HG03175 (cell line): ENCODE results near the gene CYP8B1.

Experiments
- ATAC-seq: cut with Tn5 transposase; IDR thresholded peaks from one replicate; pipeline ENCODE4 v1.9.1; 2021; ENCODE audit warnings: mild to moderate bottlenecking, moderate library complexity; ENCODE audit not compliant: unreplicated experiment

CYP8B1 gene, protein sequence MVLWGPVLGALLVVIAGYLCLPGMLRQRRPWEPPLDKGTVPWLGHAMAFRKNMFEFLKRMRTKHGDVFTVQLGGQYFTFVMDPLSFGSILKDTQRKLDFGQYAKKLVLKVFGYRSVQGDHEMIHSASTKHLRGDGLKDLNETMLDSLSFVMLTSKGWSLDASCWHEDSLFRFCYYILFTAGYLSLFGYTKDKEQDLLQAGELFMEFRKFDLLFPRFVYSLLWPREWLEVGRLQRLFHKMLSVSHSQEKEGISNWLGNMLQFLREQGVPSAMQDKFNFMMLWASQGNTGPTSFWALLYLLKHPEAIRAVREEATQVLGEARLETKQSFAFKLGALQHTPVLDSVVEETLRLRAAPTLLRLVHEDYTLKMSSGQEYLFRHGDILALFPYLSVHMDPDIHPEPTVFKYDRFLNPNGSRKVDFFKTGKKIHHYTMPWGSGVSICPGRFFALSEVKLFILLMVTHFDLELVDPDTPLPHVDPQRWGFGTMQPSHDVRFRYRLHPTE

GRCh38 chr3:42875325-42876151 lies at the start of gene CYP8B1:
Gene CYP8B1 (minus strand): TSS chr3:42875879. CDS start chr3:42875816, 63 bp downstream.
- no peak for ATAC-seq

- no peak for ATAC-seq
Measured at GRCh38 chr3:42923606-42924005, 47.9 kb upstream of the CYP8B1 start.

GRCh38 chr3:42914771-42915515 lies 39.3 kb upstream of the CYP8B1 start:
- ATAC-seq: no peak

DNA sequence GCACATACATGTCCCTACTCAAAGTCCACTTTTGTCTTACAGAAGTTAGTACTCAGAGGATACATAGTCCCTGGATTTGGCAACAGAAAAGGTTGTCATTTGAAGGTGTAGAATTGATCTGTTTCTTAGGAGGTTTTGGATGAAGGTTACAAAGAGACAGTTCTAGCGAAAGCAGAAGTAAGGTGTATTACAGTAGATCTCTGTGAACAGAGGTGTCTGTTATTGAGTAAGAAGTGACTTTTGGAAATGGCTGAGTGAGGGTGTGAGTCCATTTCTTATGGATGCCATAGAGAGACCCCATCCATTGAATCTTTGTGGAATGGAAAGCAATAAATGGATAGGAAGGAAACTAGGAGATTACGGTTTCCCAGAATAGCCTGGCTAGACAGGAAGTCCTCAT lies 35.9 kb upstream of the CYP8B1 start:
- no peak for ATAC-seq

GRCh38 chr3:42908675-42909074 lies 33.0 kb upstream of the CYP8B1 start:
- ATAC-seq: no peak

DNA sequence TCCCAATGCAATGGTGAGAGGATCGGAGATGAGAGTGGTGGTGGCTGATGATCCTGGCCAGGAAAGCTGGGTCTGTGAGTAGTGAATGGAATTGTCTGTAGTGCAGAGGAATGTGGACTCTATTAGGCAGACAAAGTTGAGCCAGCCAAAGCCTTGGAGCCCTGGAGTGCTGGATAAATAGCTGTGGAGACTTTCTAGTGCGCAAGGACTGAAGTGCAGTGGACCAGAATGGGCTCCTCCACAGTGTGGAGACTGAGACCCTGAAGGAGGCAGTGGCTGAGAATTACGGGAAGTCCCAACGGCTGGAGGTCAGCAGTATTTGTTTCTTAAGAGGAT lies 31.1 kb upstream of the CYP8B1 start:
- ATAC-seq: no peak

GRCh38 chr3:42906070-42906847 lies 30.6 kb upstream of the CYP8B1 start, which contains the start of gene ZNF662:
Gene ZNF662 (plus strand): TSS chr3:42906142. CDS start chr3:42908115, 1,973 bp downstream.
- no peak for ATAC-seq

GRCh38 chr3:42905740-42906069 lies 30.0 kb upstream of the CYP8B1 start:
- ATAC-seq: no peak

GRCh38 chr3:42904076-42904475 lies 28.4 kb upstream of the CYP8B1 start:
- ATAC-seq: no peak

DNA sequence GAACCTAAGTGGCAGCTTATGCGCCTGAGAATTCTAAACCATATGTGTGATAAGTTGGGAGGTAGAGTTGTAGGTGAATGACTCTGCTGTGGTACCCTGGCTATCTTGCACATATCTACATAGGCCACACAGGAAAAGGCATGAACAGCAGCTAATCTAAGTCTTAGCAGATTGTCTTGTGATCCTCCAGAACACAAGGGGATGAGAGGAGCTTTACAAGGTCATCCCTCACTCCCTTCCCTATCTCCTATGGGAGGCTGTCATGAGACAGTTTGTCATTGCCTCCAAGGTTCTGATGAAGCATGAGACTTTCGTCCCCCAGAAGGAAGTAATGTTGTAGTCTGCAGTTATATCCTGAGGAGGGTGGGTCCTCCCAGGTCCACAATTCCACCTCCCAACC lies 26.6 kb upstream of the CYP8B1 start:
- ATAC-seq: no peak

GRCh38 chr3:42901073-42901415 lies 25.4 kb upstream of the CYP8B1 start:
- no peak for ATAC-seq

- ATAC-seq: no peak
Measured at GRCh38 chr3:42900226-42901072, 24.8 kb upstream of the CYP8B1 start.

DNA sequence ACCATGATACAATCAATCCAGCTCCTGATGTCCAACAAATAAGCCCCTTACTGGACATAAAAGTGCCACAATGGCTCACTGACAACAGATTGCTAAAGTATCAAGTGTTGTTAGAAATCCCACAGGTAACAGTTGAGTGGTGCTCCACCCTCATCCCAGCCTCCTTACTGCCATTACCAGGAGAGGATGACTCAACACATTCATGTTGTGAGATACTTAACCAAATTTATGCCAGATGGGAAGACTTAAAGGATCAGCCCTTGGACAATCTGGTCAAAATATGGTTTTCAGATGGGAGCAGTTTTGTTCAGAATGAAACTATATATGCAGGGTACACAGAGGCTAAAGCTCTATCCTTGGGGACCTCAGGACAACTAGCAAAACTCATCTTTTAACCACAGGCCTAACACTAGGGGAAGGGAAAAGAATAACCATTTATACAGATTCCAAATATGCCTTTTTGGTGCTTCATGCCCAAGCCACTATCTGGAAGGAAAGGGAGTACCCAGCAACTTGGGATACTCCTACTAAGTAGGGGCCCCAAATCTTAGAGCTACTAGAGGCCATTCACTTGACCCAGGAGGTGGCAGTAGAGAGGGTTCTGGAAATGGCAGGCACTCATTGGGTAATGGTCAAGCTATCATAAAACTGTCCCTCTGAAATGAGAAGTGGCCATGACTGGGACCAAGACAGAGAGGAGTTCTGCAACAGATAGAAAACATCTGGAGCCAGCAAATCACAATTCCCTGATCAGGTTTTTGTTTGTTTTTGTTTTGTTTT lies 23.4 kb upstream of the CYP8B1 start:
- no peak for ATAC-seq

- ATAC-seq: no peak
Measured at GRCh38 chr3:42895580-42895868, 19.8 kb upstream of the CYP8B1 start.

DNA sequence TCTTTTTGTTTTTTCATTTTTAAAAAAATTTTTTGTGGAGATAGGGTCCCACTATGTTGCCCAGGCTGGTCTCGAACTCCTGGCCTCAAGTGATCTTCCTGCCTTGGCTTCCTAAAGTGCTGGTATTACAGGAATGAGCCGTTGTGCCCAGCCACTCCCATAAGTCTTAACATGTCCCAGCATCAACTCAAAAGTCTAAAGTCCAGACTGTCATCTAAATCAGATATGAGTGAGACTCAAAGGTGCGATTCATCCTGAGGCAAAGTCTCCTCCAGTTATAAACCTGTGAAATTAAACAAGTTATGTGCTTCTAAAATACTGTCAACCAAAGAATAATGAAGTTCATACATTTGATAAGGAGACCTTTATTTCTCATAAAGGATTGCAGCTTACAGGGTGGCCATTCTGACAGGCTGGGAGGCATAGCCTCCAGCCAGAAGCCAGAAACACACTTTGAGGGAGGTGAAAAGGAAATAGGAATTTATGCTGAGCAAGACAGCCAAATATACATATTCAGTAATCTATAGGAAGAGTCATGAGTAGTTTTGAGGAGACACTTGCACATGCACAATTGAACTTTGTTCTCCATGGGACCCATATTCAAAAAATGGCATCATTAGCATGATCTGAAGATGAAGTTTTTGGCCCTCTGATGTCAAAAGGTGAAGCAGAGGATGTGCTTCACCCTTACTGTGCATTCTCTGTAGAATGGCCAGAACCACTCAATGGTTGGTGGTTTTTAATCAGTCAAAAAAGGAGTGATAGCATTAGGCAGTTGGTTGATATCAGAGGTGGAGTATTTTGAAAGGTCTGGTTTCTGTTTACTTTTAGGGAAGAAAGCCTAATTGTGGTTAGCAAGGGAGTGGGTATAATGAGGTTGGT lies 19.3 kb upstream of the CYP8B1 start:
- ATAC-seq: no peak

DNA sequence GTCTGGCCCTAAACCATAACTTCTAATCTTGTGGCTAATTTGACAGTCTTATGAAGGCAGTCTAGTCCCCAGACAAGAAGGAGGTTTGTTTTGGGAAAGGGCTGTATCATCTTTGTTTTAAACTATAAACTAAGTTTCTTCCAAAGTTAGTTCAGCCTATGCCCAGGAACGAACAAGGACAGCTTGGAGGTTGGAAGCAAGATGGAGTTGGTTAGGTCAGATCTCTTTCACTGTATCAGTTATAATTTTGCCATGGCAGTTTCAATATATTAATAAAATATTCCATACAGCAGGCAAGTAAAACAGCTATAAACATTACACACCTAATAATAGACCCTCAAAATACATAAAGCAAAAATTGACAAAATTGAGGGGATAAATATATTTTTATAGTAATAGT lies 17.1 kb upstream of the CYP8B1 start:
- no peak for ATAC-seq

DNA sequence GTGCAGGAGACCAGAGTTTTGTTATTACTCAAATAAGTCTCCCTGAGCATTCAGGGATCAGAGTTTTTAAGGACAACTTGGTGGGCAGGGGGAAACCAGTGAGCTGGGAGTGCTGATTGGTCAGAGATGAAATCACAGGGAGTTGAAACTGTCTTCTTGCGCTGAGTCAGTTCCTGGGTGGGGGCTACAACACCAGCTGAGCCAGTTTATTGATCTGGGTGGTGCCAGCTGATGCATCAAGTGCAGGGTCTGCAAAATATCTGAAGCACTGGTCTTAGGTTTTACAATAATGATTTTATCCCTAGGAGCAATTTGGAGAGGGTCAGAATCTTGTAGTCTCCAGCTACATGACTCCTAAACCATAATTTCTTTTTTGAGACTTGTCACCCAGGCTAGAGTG lies 16.5 kb upstream of the CYP8B1 start:
- no peak for ATAC-seq

DNA sequence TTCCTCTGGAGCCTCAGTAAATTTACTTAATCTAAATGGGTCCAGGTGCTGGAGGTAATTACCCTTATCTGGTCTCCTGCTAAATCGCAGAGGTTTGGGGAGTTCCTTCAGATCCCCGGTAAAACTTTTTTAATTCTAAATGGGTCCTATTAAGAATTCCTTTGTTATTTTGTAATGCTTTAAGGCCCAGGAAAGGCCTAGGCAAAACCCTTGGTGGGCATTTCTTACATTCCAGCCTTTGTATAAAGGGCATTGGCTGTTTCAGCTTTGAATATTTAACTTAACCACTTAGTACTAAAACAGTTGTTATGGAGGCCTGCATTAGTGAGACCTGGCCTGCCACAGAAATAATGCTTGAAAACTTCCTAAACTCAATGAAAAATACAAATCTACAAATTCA lies 15.4 kb upstream of the CYP8B1 start:
- ATAC-seq: no peak
